Posterior vena cava (tissue), 2 donors: ENCODE results near the gene DCAF4L1. TPM values are rescaled to one million over a fixed set of nuclear protein-coding genes. Genes with fewer than 3 reads are reported as not detected.

Experiments
- DNase-seq: peaks from one replicate; pipeline ENCODE4 v3.0.0-alpha.2; 2020; ENCODE audit warnings: low spot score
- intact Hi-C, 2 donors: fragments of 100-400 bp; cut with DNase I; formaldehyde crosslinking; loops; one replicate each; pipeline versions ENCODE4 v1.14.1 to v1.14.2; 2022 to 2023
- total RNA-seq, 2 donors: library from RNA; stranded (reverse); fragmentation: NEBNext Ultra II Directional; extraction: Animal tissue kit (Norgen Biotek cat#: 25700); gene quantifications; one replicate each; pipeline ENCODE4 v1.2.1, GENCODE V29; 2021
- donor health status: DM: yes; HTN: yes; CAD: no.
- donor health status: DM: yes; HTN: yes; CAD: no.

The DCAF4L1 gene
- total RNA-seq, 2 donors from 2014 or later: 0.28 to 0.33 TPM

DNA sequence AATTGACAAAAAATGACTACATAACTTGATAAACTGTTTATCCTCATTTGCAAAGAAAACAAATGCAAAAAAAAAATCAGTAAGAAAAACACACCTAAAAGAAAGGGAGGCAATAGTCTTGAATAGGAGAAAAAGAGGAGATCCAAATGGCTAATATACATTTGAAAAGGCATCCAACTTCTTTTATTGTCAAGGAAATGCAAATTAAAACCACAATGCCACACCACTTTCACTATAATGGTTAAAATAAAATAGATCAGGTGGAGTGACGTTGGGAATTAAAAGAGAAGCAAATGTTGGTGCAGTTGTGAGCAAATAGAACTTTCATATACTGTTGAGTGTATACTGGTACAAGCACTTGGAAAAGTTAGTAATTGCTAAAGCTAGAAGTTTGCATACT lies 3.6 kb downstream of the DCAF4L1 start:
- intact Hi-C loops: no loop called here
- DNase-seq: no peak

DNA sequence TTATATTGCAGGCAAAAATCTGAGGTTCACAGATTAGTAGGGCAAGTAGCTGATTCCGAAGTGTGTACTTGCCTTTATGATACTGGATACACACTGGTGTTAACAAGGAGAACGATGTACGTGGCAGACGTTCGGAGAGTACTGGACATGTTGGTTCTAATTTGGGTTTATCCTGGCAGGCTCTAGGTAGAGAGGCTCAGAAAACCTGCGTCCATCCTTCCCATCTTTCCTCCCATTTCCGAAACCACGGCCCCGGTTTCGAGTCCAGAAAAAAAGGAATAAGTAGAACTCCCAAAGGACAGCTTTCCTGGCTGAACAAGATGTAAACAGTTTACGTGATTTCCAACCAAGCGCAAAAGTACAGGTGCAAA lies 8.4 kb downstream of the DCAF4L1 start:
- DNase-seq: no peak
- intact Hi-C loops: no loop called here

GRCh38 chr4:41990365-41991111 lies 9.0 kb downstream of the DCAF4L1 start, which contains the start of gene SLC30A9:
Gene SLC30A9, plus strand, starts transcription at chr4:41990530. Its CDS starts 122 bp downstream, at chr4:41990652.
- peak; percentile 98 for DNase-seq
- intact Hi-C loops: no loop called here

DNA sequence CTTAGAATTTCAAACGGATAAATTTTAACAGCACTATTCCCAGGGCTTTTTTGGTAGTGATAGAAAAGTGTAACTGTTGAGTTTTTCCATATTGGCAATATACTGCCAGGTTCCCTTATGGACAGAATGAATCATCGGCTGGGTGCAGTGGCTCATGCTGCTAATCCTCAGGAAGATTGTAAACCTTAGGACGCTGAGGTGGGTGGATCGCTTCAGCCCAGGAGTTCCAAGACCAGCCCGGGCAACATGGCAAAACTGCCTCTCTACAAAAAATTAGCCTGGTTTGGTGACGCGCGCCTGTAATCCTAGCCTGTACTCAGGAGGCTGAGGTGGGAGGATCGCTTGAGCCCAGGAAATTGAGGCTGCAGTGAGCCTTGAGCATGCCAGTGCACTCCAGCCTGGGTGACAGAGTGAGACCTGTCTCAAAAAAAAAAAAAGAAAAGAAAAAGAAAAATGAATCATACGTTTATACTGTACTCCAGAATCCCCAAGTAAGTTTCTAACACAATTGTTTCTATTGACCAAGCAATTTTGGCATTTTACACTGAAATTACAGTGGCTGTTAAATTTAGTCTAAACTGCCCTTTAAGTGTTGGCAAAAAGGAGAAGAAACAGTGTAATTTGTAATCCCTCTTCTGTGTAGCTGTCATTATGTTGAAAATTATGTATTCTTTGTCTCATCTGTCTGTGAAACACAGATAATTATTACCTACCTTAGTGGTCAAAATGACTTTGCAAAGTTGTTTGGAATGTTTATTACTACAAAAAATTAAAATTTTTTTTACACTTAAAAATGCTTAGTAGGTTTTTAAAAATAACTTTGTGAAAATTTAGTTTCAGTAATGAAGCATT lies 10.6 kb downstream of the DCAF4L1 start:
- intact Hi-C loops: no loop called here
- no peak for DNase-seq

DNA sequence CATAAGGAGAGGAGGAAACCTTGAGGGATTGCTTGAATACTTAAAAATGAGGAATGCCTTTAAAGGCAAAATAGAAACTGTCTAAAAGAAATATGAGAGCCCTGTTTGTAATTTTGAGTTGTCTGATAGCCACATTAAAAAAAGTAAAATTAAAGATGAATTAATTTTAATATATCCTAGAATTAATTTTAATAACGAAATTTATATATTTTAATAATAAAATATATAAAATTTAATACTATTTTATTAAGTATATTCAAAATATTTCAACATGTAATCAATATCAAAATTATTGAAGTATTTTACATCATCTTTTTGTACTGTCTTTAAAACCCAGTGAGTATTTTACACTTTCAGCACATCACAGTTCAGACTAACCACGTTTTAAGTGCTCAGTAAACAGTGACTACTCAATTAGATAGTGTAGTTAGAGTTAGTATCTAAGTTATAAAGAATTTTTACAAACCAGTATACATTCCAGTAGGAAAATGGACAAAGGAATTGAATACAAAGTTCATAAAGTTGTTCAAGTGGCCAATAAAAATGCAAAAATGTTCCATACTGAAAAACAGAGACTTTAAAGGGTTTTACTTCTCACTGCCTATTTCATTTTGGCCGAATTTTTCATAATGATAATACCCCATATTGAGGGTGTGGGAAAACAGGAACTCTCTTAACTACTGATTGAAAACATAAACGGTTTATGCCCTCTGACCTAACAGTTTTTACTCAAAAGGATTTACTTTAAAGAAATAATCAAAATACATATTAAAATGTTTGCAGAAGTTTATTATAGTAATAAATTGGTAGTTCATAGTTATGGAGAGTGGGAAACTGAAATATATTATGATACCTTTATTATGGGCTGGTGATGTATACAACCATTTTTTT lies 11.7 kb downstream of the DCAF4L1 start:
- intact Hi-C loops: no loop called here
- DNase-seq: no peak

GRCh38 chr4:41994461-41994985 lies 13.0 kb downstream of the DCAF4L1 start:
- intact Hi-C loops: no loop called here
- no peak for DNase-seq

DNA sequence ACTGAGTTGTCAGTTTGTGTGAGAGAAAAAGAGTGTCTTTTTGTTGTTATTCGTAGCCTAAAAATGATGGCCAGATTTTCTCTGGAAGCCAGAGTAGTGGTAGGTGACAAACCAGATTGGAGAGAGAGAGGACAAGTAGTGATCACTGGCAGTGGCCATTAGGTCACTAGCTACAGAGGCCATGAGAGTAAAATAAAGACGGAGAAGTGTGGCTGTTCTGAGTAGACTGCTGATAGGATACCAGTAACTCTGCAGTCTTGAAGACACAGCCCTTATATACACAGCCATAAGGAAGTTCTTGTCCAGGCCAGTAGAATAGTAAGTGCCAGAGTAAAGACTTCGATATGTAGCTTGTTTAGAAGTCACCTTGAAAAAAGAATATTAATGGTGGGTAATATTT lies 16.5 kb downstream of the DCAF4L1 start:
- intact Hi-C loops: no loop called here

DNA sequence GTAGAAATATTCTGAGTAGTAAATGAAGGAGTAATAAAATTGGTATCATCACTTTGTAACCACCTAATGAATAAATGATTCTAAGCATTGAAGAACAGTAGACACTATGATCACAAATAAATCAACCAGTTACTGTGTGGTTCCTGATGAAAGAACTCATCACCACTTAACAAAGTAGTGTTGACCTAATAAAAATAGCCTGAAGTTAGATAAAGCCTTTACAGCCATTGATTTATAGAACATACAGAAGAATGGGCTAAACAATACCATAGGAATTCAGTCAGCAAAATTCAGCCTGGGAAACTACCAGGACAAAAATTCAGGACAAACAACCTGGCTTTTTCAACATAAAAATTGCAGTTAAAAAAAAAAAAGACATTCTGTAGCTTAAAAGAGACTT lies 17.8 kb downstream of the DCAF4L1 start:
- DNase-seq: no peak
- intact Hi-C loops: no loop called here

More for the DNA sequence above, 16.5 kb downstream of the DCAF4L1 start:
- DNase-seq: no peak

DNA sequence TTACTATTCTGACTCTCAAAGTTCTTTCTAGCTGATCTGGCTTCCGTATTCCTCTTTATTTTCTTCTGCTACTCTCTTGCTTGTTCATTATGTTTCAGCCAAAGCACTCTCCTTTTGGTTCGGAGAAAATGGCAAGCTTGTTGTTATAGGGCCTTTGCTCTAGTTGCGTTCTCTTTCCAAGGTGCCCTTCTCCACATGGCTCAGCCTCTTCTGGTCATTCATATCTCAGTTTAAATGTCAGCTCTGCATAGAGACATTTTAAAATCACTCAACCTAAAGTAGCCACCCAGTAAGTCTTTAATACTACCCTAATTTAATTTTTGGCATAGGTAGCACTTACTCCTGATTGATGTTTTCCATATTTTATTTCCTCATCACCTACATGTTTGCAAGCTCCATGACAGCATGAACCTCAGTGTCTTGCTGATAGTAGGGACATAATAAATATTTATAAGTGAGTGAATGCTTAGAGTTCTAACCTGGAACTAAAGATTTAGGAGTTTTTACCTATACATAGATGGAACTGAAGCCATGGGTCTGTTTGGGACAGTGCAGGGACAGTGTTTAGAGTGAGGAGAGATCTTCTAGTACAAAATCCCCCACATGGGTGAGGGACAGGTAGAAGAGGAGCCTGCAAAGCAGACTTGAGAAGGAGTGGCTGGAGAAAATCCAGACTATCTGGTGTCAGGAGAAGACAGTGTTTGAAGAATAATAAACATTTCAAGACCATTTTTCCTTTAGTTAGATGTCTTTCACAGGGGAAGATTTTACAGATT lies 26.6 kb downstream of the DCAF4L1 start:
- DNase-seq: no peak
- intact Hi-C loops: no loop called here

GRCh38 chr4:42015438-42015837 lies 33.9 kb downstream of the DCAF4L1 start:
- DNase-seq: no peak

DNA sequence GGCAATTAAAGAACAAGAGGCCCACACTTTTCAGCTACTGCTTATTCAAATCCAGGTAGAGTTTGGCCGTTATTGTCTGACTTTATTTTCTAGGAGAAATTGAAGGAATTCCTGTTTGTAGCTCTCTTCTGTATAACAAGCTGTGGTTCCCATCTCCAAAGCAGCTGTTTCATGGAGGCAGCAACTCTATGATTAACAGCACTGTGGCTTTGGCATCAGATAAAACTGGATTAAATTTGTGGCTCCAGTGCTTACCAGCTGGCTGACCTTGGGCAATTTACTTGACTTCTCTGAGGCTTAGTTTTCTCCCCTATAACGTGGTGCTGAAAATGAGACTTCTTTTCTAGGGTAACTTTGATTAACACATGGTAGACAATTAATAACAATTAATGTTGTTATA lies 36.9 kb downstream of the DCAF4L1 start:
- intact Hi-C loops: no loop called here

More at GRCh38 chr4:42015438-42015837, 33.9 kb downstream of the DCAF4L1 start:
- intact Hi-C loops: no loop called here

More for the DNA sequence above, 36.9 kb downstream of the DCAF4L1 start:
- no peak for DNase-seq

Other genes with a start within 250 kb of the DCAF4L1 start
- not detected for gene PHOX2B, start 233.0 kb upstream of the DCAF4L1 start, total RNA-seq
- 10 to 100 TPM; 34.7 to 35.7 TPM for gene TMEM33, start 46.3 kb upstream of the DCAF4L1 start, total RNA-seq
- gene SLC30A9, start 8.8 kb downstream of the DCAF4L1 start, total RNA-seq: 10 to 100 TPM; 42.1 to 47.4 TPM
- under 1 TPM; 0.05 to 0.24 TPM for gene BEND4, start 170.9 kb downstream of the DCAF4L1 start, total RNA-seq